ENCODE data around the gene DHDDS. TPM values are rescaled to one million over a fixed set of nuclear protein-coding genes. Genes with fewer than 3 reads are reported as not detected.

DHDDS gene
- polyA plus RNA-seq, 3 donors = 21.3 to 27.4 (median 24.0) TPM

GRCh38 chr1:26477446-26478152 lies 45.5 kb downstream of the DHDDS start:
- H3K9me3 ChIP-seq (replicated peaks in 1 of 2; ENCODE audit: control insufficient read depth in 1 of 2, insufficient read depth in 1 of 2, low read length in 2 of 2) = no peaks in the 10 kb centered on the region
- peaks cover 43% of the 10 kb centered on the region for H4K20me1 ChIP-seq (ENCODE audit: insufficient read depth, low read length)
- WGBS (ENCODE audit: insufficient coverage) = 97% methylated on average over 4 of the region's 8 CpGs
- no peak for DNase-seq
- peaks cover 0 to 3% (median 0%) of the 10 kb centered on the region in 3 donors for H3K27me3 Mint-ChIP-seq (ENCODE audit: low read depth in 3 of 3)
- no peak for TF ChIP-seq CTCF (IDR thresholded peaks at IDR 0.05)
- H3K27me3 ChIP-seq (ENCODE audit: control insufficient read depth in 2 of 2, insufficient read depth in 2 of 2, low read length in 2 of 2) = no peaks in the 10 kb centered on the region
- no peak overlapping the region for H3K4me3 ChIP-seq (replicated peaks in 1 of 3; ENCODE audit: low read depth in 2 of 3, low read length in 3 of 3)
- intact Hi-C loops (cut with micrococcal nuclease) = no loop called here
- H3K79me2 ChIP-seq (ENCODE audit: insufficient read depth, low read length) = peaks cover 29% of the 10 kb centered on the region
- no peak overlapping the region for H3K4me2 ChIP-seq (replicated peaks; ENCODE audit: extremely low read depth, low read length, poor library complexity, severe bottlenecking)
- H3K36me3 ChIP-seq (replicated peaks in 1 of 2; ENCODE audit: control insufficient read depth in 1 of 2, insufficient read depth in 2 of 2, low read length in 2 of 2) = peaks cover 38 to 52% of the 10 kb centered on the region in 2 donors
- no peak overlapping the region for H3K9ac ChIP-seq (ENCODE audit: insufficient read depth, low read length, poor library complexity, severe bottlenecking)
- no peak overlapping the region for H3K27ac ChIP-seq (ENCODE audit: low read depth in 1 of 2, low read length in 2 of 2)
- no peak overlapping the region for H3K4me3 Mint-ChIP-seq
- H2AFZ ChIP-seq (ENCODE audit: insufficient read depth, low read depth, low read length, poor library complexity, severe bottlenecking) = no peak overlapping the region
- H3K4me1 Mint-ChIP-seq = peaks cover 27% of the 10 kb centered on the region
- peaks cover 50 to 60% of the 10 kb centered on the region in 2 donors for H3K36me3 Mint-ChIP-seq
- no peaks in the 10 kb centered on the region for H3K9me3 Mint-ChIP-seq
- peaks cover 11 to 19% of the 10 kb centered on the region in 2 donors for H3K4me1 ChIP-seq (ENCODE audit: control insufficient read depth in 1 of 2, insufficient read depth in 2 of 2, low read length in 2 of 2)
- peak overlapping the region in 3 of 7 donors; percentile 2 to 66 (median 9) for H3K27ac Mint-ChIP-seq

GRCh38 chr1:26478159-26478558 lies 46.0 kb downstream of the DHDDS start:
- no CpG with 5 or more reads among the region's 3 CpGs for WGBS (ENCODE audit: insufficient coverage)
- TF ChIP-seq CTCF (IDR thresholded peaks at IDR 0.05) = no peak

More at GRCh38 chr1:26478159-26478558, 46.0 kb downstream of the DHDDS start:
- peaks cover 41% of the 10 kb centered on the region for H4K20me1 ChIP-seq (ENCODE audit: insufficient read depth, low read length)
- no peaks in the 10 kb centered on the region for H3K9me3 ChIP-seq (replicated peaks in 1 of 2; ENCODE audit: control insufficient read depth in 1 of 2, insufficient read depth in 1 of 2, low read length in 2 of 2)
- no peak for DNase-seq
- peaks cover 26% of the 10 kb centered on the region for H3K79me2 ChIP-seq (ENCODE audit: insufficient read depth, low read length)
- intact Hi-C loops (cut with micrococcal nuclease) = no loop called here
- peaks cover 11 to 18% of the 10 kb centered on the region in 2 donors for H3K4me1 ChIP-seq (ENCODE audit: control insufficient read depth in 1 of 2, insufficient read depth in 2 of 2, low read length in 2 of 2)
- Mint-ChIP-seq H3K27ac (peak overlapping the region in 1 of 7 donors; percentile 74), H3K9me3 (no peaks in the 10 kb centered on the region), H3K27me3 (ENCODE audit: low read depth in 3 of 3) (peaks cover 0 to 3% (median 0%) of the 10 kb centered on the region in 3 donors), H3K36me3 (peaks cover 50 to 59% of the 10 kb centered on the region in 2 donors), H3K4me3 (no peak overlapping the region), H3K4me1 (peaks cover 26% of the 10 kb centered on the region)
- no peaks in the 10 kb centered on the region for H3K27me3 ChIP-seq (ENCODE audit: control insufficient read depth in 2 of 2, insufficient read depth in 2 of 2, low read length in 2 of 2)
- H3K27ac ChIP-seq (ENCODE audit: low read depth in 1 of 2, low read length in 2 of 2) = no peak overlapping the region
- H3K9ac ChIP-seq (ENCODE audit: insufficient read depth, low read length, poor library complexity, severe bottlenecking) = no peak overlapping the region
- H3K36me3 ChIP-seq (replicated peaks in 1 of 2; ENCODE audit: control insufficient read depth in 1 of 2, insufficient read depth in 2 of 2, low read length in 2 of 2) = peaks cover 38 to 52% of the 10 kb centered on the region in 2 donors
- no peak overlapping the region for H2AFZ ChIP-seq (ENCODE audit: insufficient read depth, low read depth, low read length, poor library complexity, severe bottlenecking)
- no peak overlapping the region for H3K4me3 ChIP-seq (replicated peaks in 1 of 3; ENCODE audit: low read depth in 2 of 3, low read length in 3 of 3)
- no peak overlapping the region for H3K4me2 ChIP-seq (replicated peaks; ENCODE audit: extremely low read depth, low read length, poor library complexity, severe bottlenecking)
